VCaP (cell line): ENCODE measurements around the gene TSHR.

Experiments used
- H3K27ac ChIP-seq: fragments of 450-650 bp; 2 replicates; pipeline ENCODE4 v1.5.1; 2017
- CTCF ChIP-seq: fragments of 450-650 bp; conservative IDR thresholded peaks from 2 replicates; pipeline ENCODE4 v1.5.1; 2017; ENCODE audit warnings: mild to moderate bottlenecking, moderate library complexity

TSHR gene

GRCh38 chr14:80982711-80983110 is 27.3 kb downstream of the TSHR start:
- H3K27ac ChIP-seq = no peak overlapping the region
- TF ChIP-seq CTCF = no peak

- no peak overlapping the region for H3K27ac ChIP-seq
- peak; percentile 93 for TF ChIP-seq CTCF
Observed at GRCh38 chr14:80987235-80988032, 32.0 kb downstream of the TSHR start.

- TF ChIP-seq CTCF = no peak
- no peak overlapping the region for H3K27ac ChIP-seq
Observed at GRCh38 chr14:80988192-80988591, 32.8 kb downstream of the TSHR start.

- H3K27ac ChIP-seq = no peak overlapping the region
- no peak for TF ChIP-seq CTCF
Observed at GRCh38 chr14:80988735-80989429, 33.5 kb downstream of the TSHR start.

- TF ChIP-seq CTCF = no peak
- H3K27ac ChIP-seq = no peak overlapping the region
Observed at GRCh38 chr14:80992580-80992979, 37.2 kb downstream of the TSHR start.

- TF ChIP-seq CTCF = peak; percentile 84
- H3K27ac ChIP-seq = no peak overlapping the region
Observed at GRCh38 chr14:80996049-80996901, 40.9 kb downstream of the TSHR start.

GRCh38 chr14:81001447-81001846 is 46.0 kb downstream of the TSHR start:
- no peak for TF ChIP-seq CTCF
- no peak overlapping the region for H3K27ac ChIP-seq
